ENCODE measurements around the gene TMCC2.

DNA sequence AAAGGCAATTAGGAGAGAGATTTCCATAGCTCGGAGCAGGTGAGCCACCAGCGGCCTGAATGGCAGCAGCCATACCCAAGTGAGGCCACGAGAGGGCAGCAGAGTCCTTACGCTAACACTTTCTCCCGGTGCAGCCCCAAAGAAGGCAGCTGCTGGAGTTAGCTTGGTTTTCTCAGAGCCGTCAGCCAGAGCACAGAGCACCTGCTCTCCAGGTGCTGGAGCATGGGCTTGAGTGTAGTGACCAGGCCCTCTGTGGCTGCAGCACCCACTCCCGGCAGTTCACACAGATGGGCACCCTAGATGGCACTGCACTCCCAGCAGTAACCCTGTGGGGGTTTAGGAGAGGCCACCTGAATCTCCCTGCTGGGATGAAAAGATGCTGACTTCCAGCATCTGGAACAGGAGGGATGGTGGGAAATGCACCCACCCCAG is 45.8 kb downstream of the TMCC2 start:
- TF ChIP-seq, protein P1, sequence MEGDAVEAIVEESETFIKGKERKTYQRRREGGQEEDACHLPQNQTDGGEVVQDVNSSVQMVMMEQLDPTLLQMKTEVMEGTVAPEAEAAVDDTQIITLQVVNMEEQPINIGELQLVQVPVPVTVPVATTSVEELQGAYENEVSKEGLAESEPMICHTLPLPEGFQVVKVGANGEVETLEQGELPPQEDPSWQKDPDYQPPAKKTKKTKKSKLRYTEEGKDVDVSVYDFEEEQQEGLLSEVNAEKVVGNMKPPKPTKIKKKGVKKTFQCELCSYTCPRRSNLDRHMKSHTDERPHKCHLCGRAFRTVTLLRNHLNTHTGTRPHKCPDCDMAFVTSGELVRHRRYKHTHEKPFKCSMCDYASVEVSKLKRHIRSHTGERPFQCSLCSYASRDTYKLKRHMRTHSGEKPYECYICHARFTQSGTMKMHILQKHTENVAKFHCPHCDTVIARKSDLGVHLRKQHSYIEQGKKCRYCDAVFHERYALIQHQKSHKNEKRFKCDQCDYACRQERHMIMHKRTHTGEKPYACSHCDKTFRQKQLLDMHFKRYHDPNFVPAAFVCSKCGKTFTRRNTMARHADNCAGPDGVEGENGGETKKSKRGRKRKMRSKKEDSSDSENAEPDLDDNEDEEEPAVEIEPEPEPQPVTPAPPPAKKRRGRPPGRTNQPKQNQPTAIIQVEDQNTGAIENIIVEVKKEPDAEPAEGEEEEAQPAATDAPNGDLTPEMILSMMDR (IDR thresholded peaks at IDR 0.05; ENCODE audit: insufficient read depth, low read length), result peak; percentile 95
- TF ChIP-seq POLR2AphosphoS5 (IDR thresholded peaks at IDR 0.05; ENCODE audit: low read depth), result no peak
- TF ChIP-seq, protein P2, sequence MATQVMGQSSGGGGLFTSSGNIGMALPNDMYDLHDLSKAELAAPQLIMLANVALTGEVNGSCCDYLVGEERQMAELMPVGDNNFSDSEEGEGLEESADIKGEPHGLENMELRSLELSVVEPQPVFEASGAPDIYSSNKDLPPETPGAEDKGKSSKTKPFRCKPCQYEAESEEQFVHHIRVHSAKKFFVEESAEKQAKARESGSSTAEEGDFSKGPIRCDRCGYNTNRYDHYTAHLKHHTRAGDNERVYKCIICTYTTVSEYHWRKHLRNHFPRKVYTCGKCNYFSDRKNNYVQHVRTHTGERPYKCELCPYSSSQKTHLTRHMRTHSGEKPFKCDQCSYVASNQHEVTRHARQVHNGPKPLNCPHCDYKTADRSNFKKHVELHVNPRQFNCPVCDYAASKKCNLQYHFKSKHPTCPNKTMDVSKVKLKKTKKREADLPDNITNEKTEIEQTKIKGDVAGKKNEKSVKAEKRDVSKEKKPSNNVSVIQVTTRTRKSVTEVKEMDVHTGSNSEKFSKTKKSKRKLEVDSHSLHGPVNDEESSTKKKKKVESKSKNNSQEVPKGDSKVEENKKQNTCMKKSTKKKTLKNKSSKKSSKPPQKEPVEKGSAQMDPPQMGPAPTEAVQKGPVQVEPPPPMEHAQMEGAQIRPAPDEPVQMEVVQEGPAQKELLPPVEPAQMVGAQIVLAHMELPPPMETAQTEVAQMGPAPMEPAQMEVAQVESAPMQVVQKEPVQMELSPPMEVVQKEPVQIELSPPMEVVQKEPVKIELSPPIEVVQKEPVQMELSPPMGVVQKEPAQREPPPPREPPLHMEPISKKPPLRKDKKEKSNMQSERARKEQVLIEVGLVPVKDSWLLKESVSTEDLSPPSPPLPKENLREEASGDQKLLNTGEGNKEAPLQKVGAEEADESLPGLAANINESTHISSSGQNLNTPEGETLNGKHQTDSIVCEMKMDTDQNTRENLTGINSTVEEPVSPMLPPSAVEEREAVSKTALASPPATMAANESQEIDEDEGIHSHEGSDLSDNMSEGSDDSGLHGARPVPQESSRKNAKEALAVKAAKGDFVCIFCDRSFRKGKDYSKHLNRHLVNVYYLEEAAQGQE (IDR thresholded peaks at IDR 0.05; ENCODE audit: insufficient replicate concordance, low read depth), result no peak
- TF ChIP-seq GABPA (IDR thresholded peaks at IDR 0.05; ENCODE audit: low read depth), result no peak

Measured in HL-60 (cell line).